Measurements from ENCODE around the gene MLLT6. TPM values are rescaled to one million over a fixed set of nuclear protein-coding genes. Genes with fewer than 3 reads are reported as not detected.

MLLT6 gene
- total and polyA plus RNA-seq, 10 donors, result 27.3 to 244 (median 143) TPM

DNA sequence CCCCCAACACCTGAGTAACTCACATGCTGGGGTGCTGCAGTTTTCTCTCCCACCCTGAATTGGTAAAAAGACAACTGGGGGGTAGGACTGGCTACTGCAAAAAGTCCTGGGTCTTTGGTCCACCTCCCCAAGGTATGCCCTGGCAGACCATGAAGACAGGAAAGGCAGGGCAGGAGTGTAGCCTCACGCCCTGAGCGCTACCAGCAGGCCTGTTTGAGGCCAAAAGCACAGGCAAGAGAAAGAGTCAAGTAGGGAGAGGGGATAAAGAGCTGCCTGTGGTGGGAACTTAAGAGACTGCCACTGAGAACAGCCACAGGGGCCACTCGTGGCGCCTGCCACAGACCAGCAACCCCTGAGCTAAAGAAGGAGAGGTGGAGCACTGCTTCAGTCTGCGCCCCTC is 61.3 kb downstream of the MLLT6 start:
- peak overlapping the region in 1 of 8 donors; percentile 24 for H3K27ac ChIP-seq
- no peaks in the 10 kb centered on the region for H3K9me3 ChIP-seq
- H3K36me3 ChIP-seq, result peaks cover 0 to 100% (median 96%) of the 10 kb centered on the region in 6 donors
- WGBS, 5 donors, result 81 to 93% (median 86%) methylated on average over 5 of the region's 5 CpGs
- H3K4me1 ChIP-seq, result peaks cover 0 to 5% (median 0%) of the 10 kb centered on the region in 6 donors
- no peak for DNase-seq
- TF ChIP-seq CTCF (IDR thresholded peaks at IDR 0.05 in 8 of 11, conservative IDR thresholded peaks at IDR 0.05 in 3 of 11) (no peak), POLR2AphosphoS5 (IDR thresholded peaks at IDR 0.05) (no peak), POLR2A (IDR thresholded peaks at IDR 0.05) (no peak)
- H3K4me3 ChIP-seq, result no peak overlapping the region
- H3K27me3 ChIP-seq (replicated peaks in 1 of 7), result no peaks in the 10 kb centered on the region
- intact Hi-C loops (cut with DNase I; ENCODE audit: low total_unique reads), result no loop called here

GRCh38 chr17:38768417-38768816 is 63.3 kb downstream of the MLLT6 start:
- no peak for DNase-seq
- Histone ChIP-seq H3K27me3 (replicated peaks in 1 of 7) (no peaks in the 10 kb centered on the region), H3K4me1 (peaks cover 0 to 5% (median 0%) of the 10 kb centered on the region in 6 donors), H3K36me3 (peaks cover 0 to 100% (median 96%) of the 10 kb centered on the region in 6 donors), H3K9me3 (no peaks in the 10 kb centered on the region), H3K27ac (no peak overlapping the region), H3K4me3 (no peak overlapping the region)
- TF ChIP-seq POLR2A (IDR thresholded peaks at IDR 0.05) (no peak), POLR2AphosphoS5 (IDR thresholded peaks at IDR 0.05) (no peak), CTCF (IDR thresholded peaks at IDR 0.05 in 8 of 11, conservative IDR thresholded peaks at IDR 0.05 in 3 of 11) (no peak)
- 53 to 83% (median 75%) methylated on average over 5 to 6 of the region's 6 CpGs for WGBS, 5 donors
- intact Hi-C loops (cut with DNase I; ENCODE audit: low total_unique reads), result no loop called here

DNA sequence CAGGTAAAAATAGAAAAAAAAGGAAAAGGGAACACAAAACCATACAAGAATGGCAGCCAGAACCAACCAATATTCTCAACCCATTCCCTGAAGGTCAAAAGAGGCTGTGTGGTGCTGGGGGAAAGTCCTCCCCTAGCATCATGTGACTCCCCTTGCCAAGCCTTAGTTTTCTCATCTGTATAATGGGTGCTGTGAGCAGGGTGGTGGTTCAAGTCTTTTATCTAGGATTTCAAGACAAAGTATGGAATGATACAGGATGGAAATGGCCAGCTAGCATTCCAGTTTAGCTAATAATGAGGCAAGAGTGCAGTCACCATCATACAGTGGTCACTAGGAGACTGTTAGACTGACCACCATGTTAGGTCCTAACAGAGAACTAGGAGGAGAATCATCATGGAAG is 68.2 kb downstream of the MLLT6 start:
- intact Hi-C loops (cut with DNase I; ENCODE audit: low total_unique reads), result no loop called here
- Histone ChIP-seq H3K36me3 (peaks cover 3 to 100% (median 96%) of the 10 kb centered on the region in 6 donors), H3K4me3 (no peak overlapping the region), H3K27ac (no peak overlapping the region), H3K9me3 (no peaks in the 10 kb centered on the region), H3K27me3 (replicated peaks in 1 of 7) (no peaks in the 10 kb centered on the region), H3K4me1 (no peaks in the 10 kb centered on the region)
- TF ChIP-seq POLR2A (IDR thresholded peaks at IDR 0.05) (no peak), CTCF (IDR thresholded peaks at IDR 0.05 in 8 of 11, conservative IDR thresholded peaks at IDR 0.05 in 3 of 11) (no peak), POLR2AphosphoS5 (IDR thresholded peaks at IDR 0.05) (no peak)
- DNase-seq, result no peak

DNA sequence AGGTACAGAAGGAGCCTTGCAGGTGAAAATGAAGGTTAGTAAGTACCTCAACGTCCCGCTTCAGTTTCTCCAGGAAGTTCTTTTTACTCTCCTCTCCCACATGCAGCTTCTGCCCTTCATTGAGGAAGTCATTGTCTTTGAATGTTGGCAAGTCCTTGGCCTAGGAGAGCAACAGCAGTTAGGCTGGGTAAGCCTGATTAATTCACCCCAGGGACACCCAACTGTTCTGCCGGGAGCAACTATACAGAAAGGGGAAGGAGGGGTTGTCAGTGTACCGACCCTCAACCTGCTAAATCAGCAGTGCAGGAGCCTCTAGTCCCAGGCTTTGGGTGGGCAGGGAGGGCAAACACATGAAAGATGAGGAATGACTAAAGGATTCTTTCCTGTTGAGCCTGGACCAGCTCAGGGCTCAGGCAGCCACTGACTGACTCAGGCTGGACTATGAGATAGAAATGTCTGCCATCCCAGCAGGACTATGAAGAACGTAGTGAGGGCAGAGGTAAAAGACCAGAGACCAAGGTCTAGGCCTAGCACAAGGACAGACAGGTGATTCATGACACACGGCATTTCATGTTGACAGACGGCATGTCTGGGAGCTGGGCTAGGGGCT is 72.7 kb downstream of the MLLT6 start:
- H3K36me3 ChIP-seq, result peaks cover 13 to 100% (median 99%) of the 10 kb centered on the region in 6 donors
- intact Hi-C loops (cut with DNase I; ENCODE audit: low total_unique reads), result no loop called here
- 70 to 83% (median 80%) methylated on average over 7 of the region's 7 CpGs for WGBS, 5 donors
- no peaks in the 10 kb centered on the region for H3K27me3 ChIP-seq (replicated peaks in 1 of 7)
- H3K4me3 ChIP-seq, result no peak overlapping the region
- TF ChIP-seq CTCF (IDR thresholded peaks at IDR 0.05 in 8 of 11, conservative IDR thresholded peaks at IDR 0.05 in 3 of 11) (no peak), POLR2A (IDR thresholded peaks at IDR 0.05) (no peak), POLR2AphosphoS5 (IDR thresholded peaks at IDR 0.05) (no peak)
- no peak for DNase-seq
- H3K9me3 ChIP-seq, result no peaks in the 10 kb centered on the region
- no peaks in the 10 kb centered on the region for H3K4me1 ChIP-seq
- no peak overlapping the region for H3K27ac ChIP-seq

Small RNA genes lying within 50 kb of the gene (microRNA-seq; reads per million reads assigned to microRNA genes)
- 0 to 0.36 (median 0.28) reads per million in 3 donors for gene MIR4726
- gene MIR4734, result 0 to 0.28 (median 0) reads per million in 3 donors

Small RNA genes lying within 50 kb of the gene (small RNA-seq; reads per million reads assigned to genes)
- gene MIR4726 (0 to 0.21 (median 0) reads per million in 4 donors), gene MIR4734 (0 to 0.23 (median 0.10) reads per million in 4 donors), gene RNA5SP440 (5.0 to 7.5 (median 6.0) reads per million in 4 donors), gene RNU6-866P (0 reads per million in 4 donors)

Other genes starting within 250 kb of the MLLT6 start
- gene SRCIN1, start 99.3 kb upstream of the MLLT6 start, total RNA-seq, result 1 to 10 TPM in 4 of 7 donors, under 1 TPM in 3; 0.32 to 3.5 (median 2.1) TPM
- gene SRCIN1, start 99.3 kb upstream of the MLLT6 start, polyA plus RNA-seq, result 1 to 10 TPM in 1 of 3 donors, under 1 TPM in 2; 0.41 to 2.5 (median 0.98) TPM
- gene EPOP, start 30.3 kb upstream of the MLLT6 start, total RNA-seq, result 1 to 10 TPM in 6 of 7 donors, under 1 TPM in 1; 0.51 to 6.4 (median 2.2) TPM
- gene EPOP, start 30.3 kb upstream of the MLLT6 start, polyA plus RNA-seq, result 1 to 10 TPM; 1.5 to 3.5 (median 3.1) TPM
- gene CISD3, start 25.1 kb downstream of the MLLT6 start, total RNA-seq, result 10 to 100 TPM in 4 of 7 donors, 1 to 10 TPM in 3; 4.9 to 22.2 (median 11.5) TPM
- 10 to 100 TPM; 11.2 to 27.5 (median 24.0) TPM for gene CISD3, start 25.1 kb downstream of the MLLT6 start, polyA plus RNA-seq
- 10 to 100 TPM; 13.1 to 57.6 (median 25.7) TPM for gene PCGF2, start 43.1 kb downstream of the MLLT6 start, total RNA-seq
- 10 to 100 TPM; 13.7 to 28.5 (median 25.7) TPM for gene PCGF2, start 43.1 kb downstream of the MLLT6 start, polyA plus RNA-seq
- 100 to 1,000 TPM; 119 to 182 (median 162) TPM for gene PSMB3, start 47.5 kb downstream of the MLLT6 start, total RNA-seq
- gene PSMB3, start 47.5 kb downstream of the MLLT6 start, polyA plus RNA-seq, result 100 to 1,000 TPM; 199 to 235 (median 214) TPM
- gene PIP4K2B, start 94.3 kb downstream of the MLLT6 start, total RNA-seq, result 10 to 100 TPM; 30.9 to 48.4 (median 42.9) TPM
- 10 to 100 TPM; 11.4 to 21.3 (median 12.2) TPM for gene PIP4K2B, start 94.3 kb downstream of the MLLT6 start, polyA plus RNA-seq
- 10 to 100 TPM; 23.6 to 32.8 (median 28.3) TPM for gene CWC25, start 120.0 kb downstream of the MLLT6 start, total RNA-seq
- 10 to 100 TPM; 14.7 to 26.7 (median 25.1) TPM for gene CWC25, start 120.0 kb downstream of the MLLT6 start, polyA plus RNA-seq
- gene RPL23, start 148.4 kb downstream of the MLLT6 start, total RNA-seq, result 1,000 to 10,000 TPM; 1,006 to 1,826 (median 1,444) TPM
- gene RPL23, start 148.4 kb downstream of the MLLT6 start, polyA plus RNA-seq, result 1,000 to 10,000 TPM; 5,045 to 6,883 (median 6,622) TPM
- gene LASP1, start 164.8 kb downstream of the MLLT6 start, total RNA-seq, result 100 to 1,000 TPM; 117 to 196 (median 154) TPM
- 10 to 100 TPM; 38.8 to 84.3 (median 45.6) TPM for gene LASP1, start 164.8 kb downstream of the MLLT6 start, polyA plus RNA-seq